ENCODE results near the gene FHIT.

DNA sequence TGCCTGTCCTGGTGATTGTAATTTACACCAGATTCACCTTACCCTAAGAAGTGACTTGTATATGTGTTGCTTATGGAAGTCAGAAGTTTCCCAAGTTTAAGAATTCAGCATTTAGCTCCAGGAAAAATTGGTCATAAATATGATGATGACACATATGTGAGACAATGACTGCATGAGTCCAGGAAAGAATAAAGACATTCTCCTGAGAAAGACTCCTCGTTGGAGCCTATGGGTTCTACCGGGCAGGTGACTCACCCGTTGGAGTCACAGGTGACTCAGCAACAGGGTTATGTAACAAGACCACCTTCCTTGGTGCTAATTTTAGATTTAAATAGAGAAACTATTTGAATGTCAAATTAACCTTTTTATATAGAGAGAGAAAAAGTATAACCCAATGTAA lies 662.4 kb downstream of the FHIT start:
- no peak for TF ChIP-seq POLR2A (IDR thresholded peaks at IDR 0.05)
- TF ChIP-seq, protein P1, sequence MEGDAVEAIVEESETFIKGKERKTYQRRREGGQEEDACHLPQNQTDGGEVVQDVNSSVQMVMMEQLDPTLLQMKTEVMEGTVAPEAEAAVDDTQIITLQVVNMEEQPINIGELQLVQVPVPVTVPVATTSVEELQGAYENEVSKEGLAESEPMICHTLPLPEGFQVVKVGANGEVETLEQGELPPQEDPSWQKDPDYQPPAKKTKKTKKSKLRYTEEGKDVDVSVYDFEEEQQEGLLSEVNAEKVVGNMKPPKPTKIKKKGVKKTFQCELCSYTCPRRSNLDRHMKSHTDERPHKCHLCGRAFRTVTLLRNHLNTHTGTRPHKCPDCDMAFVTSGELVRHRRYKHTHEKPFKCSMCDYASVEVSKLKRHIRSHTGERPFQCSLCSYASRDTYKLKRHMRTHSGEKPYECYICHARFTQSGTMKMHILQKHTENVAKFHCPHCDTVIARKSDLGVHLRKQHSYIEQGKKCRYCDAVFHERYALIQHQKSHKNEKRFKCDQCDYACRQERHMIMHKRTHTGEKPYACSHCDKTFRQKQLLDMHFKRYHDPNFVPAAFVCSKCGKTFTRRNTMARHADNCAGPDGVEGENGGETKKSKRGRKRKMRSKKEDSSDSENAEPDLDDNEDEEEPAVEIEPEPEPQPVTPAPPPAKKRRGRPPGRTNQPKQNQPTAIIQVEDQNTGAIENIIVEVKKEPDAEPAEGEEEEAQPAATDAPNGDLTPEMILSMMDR (IDR thresholded peaks at IDR 0.05), result no peak

All from transverse colon (tissue), 3 donors.